ENCODE measurements around the gene UBAP1L.
A peak's percentile ranks its signal among the peaks of the same experiment; 100 is the strongest.
"Not testable (repeated sequence)": the region's sequence is repeated elsewhere in the genome, so short reads cannot be mapped to it uniquely, and the experiment has no call there.

UBAP1L gene

DNA sequence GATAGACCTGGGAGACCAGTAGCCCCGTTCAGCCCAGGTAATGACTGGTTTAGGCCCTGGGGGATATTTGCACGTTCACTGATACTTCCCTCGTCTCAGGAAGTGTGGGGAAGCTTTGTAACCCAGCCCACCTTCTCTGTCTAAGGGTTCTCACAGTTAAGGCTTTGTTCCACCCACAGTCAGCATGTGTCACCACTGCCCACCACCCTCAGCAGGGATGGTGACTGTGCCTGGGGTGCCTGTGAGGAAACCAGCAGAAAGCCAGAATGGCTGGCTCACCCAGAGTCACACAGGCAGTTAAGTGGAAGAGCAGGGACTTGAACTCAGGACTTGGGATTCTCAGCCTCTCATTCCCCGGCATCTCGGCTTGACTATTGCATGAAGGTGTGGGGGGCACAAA lies 33.2 kb downstream of the UBAP1L start:
- TF ChIP-seq, protein P1, sequence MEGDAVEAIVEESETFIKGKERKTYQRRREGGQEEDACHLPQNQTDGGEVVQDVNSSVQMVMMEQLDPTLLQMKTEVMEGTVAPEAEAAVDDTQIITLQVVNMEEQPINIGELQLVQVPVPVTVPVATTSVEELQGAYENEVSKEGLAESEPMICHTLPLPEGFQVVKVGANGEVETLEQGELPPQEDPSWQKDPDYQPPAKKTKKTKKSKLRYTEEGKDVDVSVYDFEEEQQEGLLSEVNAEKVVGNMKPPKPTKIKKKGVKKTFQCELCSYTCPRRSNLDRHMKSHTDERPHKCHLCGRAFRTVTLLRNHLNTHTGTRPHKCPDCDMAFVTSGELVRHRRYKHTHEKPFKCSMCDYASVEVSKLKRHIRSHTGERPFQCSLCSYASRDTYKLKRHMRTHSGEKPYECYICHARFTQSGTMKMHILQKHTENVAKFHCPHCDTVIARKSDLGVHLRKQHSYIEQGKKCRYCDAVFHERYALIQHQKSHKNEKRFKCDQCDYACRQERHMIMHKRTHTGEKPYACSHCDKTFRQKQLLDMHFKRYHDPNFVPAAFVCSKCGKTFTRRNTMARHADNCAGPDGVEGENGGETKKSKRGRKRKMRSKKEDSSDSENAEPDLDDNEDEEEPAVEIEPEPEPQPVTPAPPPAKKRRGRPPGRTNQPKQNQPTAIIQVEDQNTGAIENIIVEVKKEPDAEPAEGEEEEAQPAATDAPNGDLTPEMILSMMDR (conservative IDR thresholded peaks at IDR 0.05; ENCODE audit: control insufficient read depth, insufficient read depth, low read depth, low read length) = no peak
- no peak for DNase-seq (ENCODE audit: low read depth)
- no peak overlapping the region for H3K4me3 ChIP-seq (ENCODE audit: control insufficient read depth, low read depth, low read length)

DNA sequence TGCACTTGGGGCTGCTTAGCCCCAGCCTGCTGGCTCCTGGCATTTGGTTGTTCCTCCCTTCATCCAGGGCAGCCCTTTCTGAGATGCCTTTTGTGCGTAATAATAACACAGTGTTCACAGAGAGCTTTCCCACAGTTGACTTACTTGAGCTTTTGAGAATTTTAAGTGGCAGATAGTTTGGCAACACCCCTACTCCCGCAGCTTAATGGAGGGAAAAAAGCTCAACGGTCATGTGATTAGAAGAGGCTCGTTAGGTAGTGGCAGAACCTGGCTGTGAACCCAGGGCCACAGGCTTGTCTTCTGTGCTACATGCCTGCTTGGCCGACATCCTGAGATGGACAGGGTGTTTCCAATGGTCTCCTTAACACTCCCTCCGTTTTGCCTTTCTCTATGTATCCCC lies 33.7 kb downstream of the UBAP1L start:
- TF ChIP-seq, protein P1 (conservative IDR thresholded peaks at IDR 0.05; ENCODE audit: control insufficient read depth, insufficient read depth, low read depth, low read length) = no peak
- H3K4me3 ChIP-seq (ENCODE audit: control insufficient read depth, low read depth, low read length) = no peak overlapping the region
- DNase-seq (ENCODE audit: low read depth) = no peak

- no peak for DNase-seq (ENCODE audit: low read depth)
- no peak overlapping the region for H3K4me3 ChIP-seq (ENCODE audit: control insufficient read depth, low read depth, low read length)
- TF ChIP-seq, protein P1 (conservative IDR thresholded peaks at IDR 0.05; ENCODE audit: control insufficient read depth, insufficient read depth, low read depth, low read length) = no peak
Measured at GRCh38 chr15:65079580-65079979, 35.4 kb downstream of the UBAP1L start.

GRCh38 chr15:65077981-65078352 lies 37.0 kb downstream of the UBAP1L start:
- DNase-seq (ENCODE audit: low read depth) = peak; percentile 65
- H3K4me3 ChIP-seq (ENCODE audit: control insufficient read depth, low read depth, low read length) = no peak overlapping the region
- TF ChIP-seq, protein P1 (conservative IDR thresholded peaks at IDR 0.05; ENCODE audit: control insufficient read depth, insufficient read depth, low read depth, low read length) = peak; percentile 54

DNA sequence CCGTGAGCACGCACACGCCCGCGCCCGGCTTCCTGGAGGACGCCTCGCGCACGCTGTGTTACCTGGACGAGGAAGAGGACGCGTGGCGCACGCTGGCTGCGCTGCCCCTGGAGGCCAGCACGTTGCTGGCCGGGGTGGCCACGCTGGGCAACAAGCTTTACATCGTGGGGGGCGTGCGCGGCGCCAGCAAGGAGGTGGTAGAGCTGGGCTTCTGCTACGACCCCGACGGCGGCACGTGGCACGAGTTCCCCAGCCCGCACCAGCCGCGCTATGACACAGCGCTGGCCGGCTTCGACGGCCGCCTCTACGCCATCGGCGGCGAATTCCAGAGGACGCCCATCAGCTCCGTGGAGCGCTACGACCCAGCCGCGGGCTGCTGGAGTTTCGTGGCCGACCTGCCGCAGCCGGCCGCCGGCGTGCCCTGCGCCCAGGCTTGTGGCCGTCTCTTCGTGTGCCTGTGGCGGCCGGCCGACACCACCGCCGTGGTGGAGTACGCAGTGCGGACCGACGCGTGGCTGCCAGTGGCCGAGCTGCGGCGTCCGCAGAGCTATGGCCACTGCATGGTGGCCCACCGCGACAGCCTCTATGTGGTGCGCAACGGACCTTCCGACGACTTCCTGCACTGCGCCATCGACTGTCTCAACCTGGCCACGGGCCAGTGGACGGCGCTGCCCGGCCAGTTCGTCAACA lies 37.6 kb downstream of the UBAP1L start:
- DNase-seq (ENCODE audit: low read depth) = no peak
- H3K4me3 ChIP-seq (ENCODE audit: control insufficient read depth, low read depth, low read length) = no peak overlapping the region
- TF ChIP-seq, protein P1 (conservative IDR thresholded peaks at IDR 0.05; ENCODE audit: control insufficient read depth, insufficient read depth, low read depth, low read length) = no peak

- no peak for DNase-seq (ENCODE audit: low read depth)
- TF ChIP-seq, protein P1 (conservative IDR thresholded peaks at IDR 0.05; ENCODE audit: control insufficient read depth, insufficient read depth, low read depth, low read length) = no peak
- no peak within 1 kb of the TSS for H3K4me3 ChIP-seq (ENCODE audit: control insufficient read depth, low read depth, low read length)
Measured at GRCh38 chr15:65076486-65077290, 38.3 kb downstream of the UBAP1L start, which contains the start of gene KBTBD13. KBTBD13 (plus strand) TSS chr15:65076746; CDS start chr15:65076816, 70 bp downstream.

- not testable (repeated sequence) for DNase-seq (ENCODE audit: low read depth)
Measured at GRCh38 chr15:65075607-65076395, 39.2 kb downstream of the UBAP1L start.

DNA sequence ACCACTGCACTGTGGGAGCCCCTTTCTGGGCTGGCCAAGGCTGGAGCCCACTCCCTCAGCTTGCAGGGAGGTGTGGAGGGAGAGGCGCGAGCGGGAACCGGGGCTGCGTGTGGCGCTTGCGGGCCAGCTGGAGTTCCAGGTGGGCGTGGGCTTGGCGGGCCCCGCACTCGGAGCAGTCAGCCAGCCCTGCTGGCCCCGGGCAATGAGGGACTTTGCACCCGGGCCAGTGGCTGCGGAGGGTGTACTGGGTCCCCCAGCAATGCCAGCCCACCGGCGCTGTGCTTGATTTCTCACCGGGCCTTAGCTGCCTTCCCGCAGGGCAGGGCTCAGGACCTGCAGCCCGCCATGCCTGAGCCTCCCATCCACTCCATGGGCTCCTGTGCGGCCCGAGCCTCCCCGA lies 40.1 kb downstream of the UBAP1L start:
- not testable (repeated sequence) for DNase-seq (ENCODE audit: low read depth); H3K4me3 ChIP-seq (ENCODE audit: control insufficient read depth, low read depth, low read length)

More at GRCh38 chr15:65075607-65076395, 39.2 kb downstream of the UBAP1L start:
- H3K4me3 ChIP-seq (ENCODE audit: control insufficient read depth, low read depth, low read length) = not testable (repeated sequence)
